Right cardiac atrium (tissue), 5 donors: ENCODE data around the gene TMEM271. TPM values are rescaled to one million over a fixed set of nuclear protein-coding genes. Genes with fewer than 3 reads are reported as not detected.
A peak's percentile ranks its signal among the peaks of the same experiment; 100 is the strongest.

ENCODE experiments used
- ATAC-seq, 2 donors: fragments of 200-7000 bp; cut with Tn5 transposase; one replicate each; pipeline versions ENCODE4 v1.8.0 to v1.9.1; 2020; ENCODE audit warnings: moderate library complexity in 2 of 2, mild to moderate bottlenecking in 1 of 2
- DNase-seq, 3 donors: peaks; one replicate each; pipeline ENCODE4 v3.0.0-alpha.2; 2020
- H3K27ac ChIP-seq: one replicate; pipeline ENCODE4 v1.5.1; 2013; ENCODE audit warnings: mild to moderate bottlenecking, low read length, control low read depth, moderate library complexity
- H3K27me3 ChIP-seq: one replicate; pipeline ENCODE4 v1.6.1; 2013; ENCODE audit not compliant: control insufficient read depth, insufficient read depth
- H3K4me1 ChIP-seq: one replicate; pipeline ENCODE4 v1.6.1; 2013; ENCODE audit warnings: low read length; ENCODE audit not compliant: control insufficient read depth, insufficient read depth
- H3K4me3 ChIP-seq: one replicate; pipeline ENCODE4 v1.5.1; 2013; ENCODE audit warnings: low read length, control low read depth
- H3K9me3 ChIP-seq: one replicate; pipeline ENCODE4 v1.6.1; 2013; ENCODE audit warnings: low read length; ENCODE audit not compliant: control insufficient read depth
- WGBS: extraction: QIAGEN DNeasy Blood & Tissue Kit; methylation state at CpG from one replicate; pipeline ENCODE4 v1.1.7; 2013; 5-methylcytosine and 5-hydroxymethylcytosine counted together
- intact Hi-C, 4 donors: fragments of 100-400 bp; cut with DNase I; formaldehyde crosslinking; loops; one replicate each; pipeline versions ENCODE4 v1.11.0 to v1.14.0; 2022 to 2023
- long read RNA-seq, 4 donors: library from polyadenylated mRNA; unstranded; transcript quantifications; one replicate each; pipeline ENCODE4 v2.0.0, GENCODE V29; 2020 to 2021
- polyA plus RNA-seq: library from polyadenylated mRNA; stranded (reverse); fragments of 200-250 nt; gene quantifications from one replicate; pipeline ENCODE4 v1.2.3, GENCODE V29; 2013
- total RNA-seq, 4 donors: library from RNA; stranded (reverse); fragmentation: NEBNext Ultra II Directional; extraction: Animal tissue kit (Norgen Biotek cat#: 25700); gene quantifications; one replicate each; pipeline ENCODE4 v1.2.1, GENCODE V29; 2021
- donor health status: healthy with polysubstance abuse.
- donor health status: DM: no; HTN: yes; CAD: no.
- donor health status: DM: no; HTN: no; CAD: no.
- donor health status: DM: no; HTN: yes; CAD: no; lungs with severe emphysema.
- donor health status: DM: yes; HTN: yes; CAD: no.

TMEM271 gene, protein sequence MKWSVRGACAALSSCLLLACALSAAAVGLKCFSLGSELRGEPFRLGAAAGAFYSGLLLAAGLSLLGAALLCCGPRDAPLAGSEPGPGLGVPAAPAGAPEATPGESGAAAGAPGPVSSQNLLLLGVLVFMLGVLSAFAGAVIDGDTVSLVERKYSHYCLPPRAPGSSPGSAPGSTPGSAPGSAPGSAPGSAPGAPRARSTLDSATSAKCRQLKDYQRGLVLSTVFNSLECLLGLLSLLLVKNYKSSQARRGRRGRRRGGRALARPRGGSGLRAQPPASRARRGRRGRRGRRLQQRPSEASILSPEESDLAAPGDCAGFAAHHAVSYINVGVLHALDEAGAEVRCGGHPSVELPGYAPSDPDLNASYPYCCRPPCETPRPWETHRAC
- not detected for total RNA-seq
- not detected for polyA plus RNA-seq
- long read RNA-seq, donor 1, result 0 reads
- long read RNA-seq, donor 2, result 0 reads
- long read RNA-seq, donor 3, result 0 reads
- long read RNA-seq, donor 4, result 0 reads

DNA sequence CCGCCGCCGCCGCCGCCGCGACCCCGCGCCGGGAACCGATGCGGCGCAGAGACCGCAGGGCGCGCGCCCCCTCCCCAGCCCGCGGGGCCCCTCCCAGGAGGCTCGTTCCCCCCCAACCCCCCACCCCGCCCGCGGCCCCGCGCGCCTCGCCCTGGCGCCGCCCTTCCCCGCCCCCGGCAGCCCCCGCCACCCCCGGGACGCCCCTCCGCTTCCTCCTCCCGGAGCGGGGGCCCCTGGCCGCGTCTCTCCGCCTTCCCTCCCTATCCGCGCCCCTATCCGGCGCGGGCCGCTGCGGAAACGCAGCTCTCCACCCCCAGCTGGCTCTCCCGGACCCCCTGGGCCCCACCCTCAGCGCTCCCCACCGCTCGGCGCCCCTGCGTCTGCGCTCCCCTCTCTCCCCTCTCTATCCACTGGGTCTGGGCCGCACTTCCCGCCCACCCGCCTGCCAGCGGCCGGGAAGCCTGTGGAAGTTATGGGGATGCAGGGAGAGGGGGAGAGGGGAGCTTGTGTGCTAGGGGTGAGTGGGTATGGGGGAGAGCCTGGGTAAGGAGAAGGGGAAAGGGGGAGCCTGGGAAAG, at the start of gene TMEM271:
Gene TMEM271, minus strand, starts transcription at position 51 of the 577 bp plus-strand sequence. CDS start 233 bp downstream, outside the sequence.
- DNase-seq (no peak), ATAC-seq (no peak)
- H3K4me3 ChIP-seq, result peak within 1 kb of the TSS; percentile 32
- no peaks in the 10 kb centered on the region for H3K9me3 ChIP-seq
- intact Hi-C loops, result no loop called here
- H3K27ac ChIP-seq, result no peak within 1 kb of the TSS
- H3K27me3 ChIP-seq, result no peaks in the 10 kb centered on the region
- WGBS, result under 1% methylated on average over 58 of the region's 60 CpGs
- peaks cover 2% of the 10 kb centered on the region for H3K4me1 ChIP-seq

DNA sequence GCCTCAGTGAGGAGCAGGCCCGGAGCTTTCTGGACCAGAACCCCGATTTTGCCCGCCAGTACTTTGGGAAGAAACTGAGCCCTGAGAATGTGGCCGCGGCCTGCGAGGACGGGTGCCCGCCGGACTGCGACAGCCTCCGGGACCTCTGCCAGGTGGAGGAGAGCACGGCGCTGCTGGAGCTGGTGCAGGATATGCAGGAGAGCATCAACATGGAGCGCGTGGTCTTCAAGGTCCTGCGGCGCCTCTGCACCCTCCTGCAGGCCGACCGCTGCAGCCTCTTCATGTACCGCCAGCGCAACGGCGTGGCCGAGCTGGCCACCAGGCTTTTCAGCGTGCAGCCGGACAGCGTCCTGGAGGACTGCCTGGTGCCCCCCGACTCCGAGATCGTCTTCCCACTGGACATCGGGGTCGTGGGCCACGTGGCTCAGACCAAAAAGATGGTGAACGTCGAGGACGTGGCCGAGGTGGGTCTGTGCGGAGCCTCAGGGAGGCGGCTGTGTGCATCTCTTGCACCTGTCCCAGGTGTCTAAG, 49.6 kb upstream of the TMEM271 start:
- Histone ChIP-seq H3K4me3 (no peak overlapping the region), H3K4me1 (no peaks in the 10 kb centered on the region), H3K27me3 (no peaks in the 10 kb centered on the region), H3K27ac (no peak overlapping the region), H3K9me3 (no peaks in the 10 kb centered on the region)
- DNase-seq, result no peak
- WGBS, result 90% methylated on average over 39 of the region's 39 CpGs
- intact Hi-C loops, result no loop called here
- ATAC-seq, result no peak

GRCh38 chr4:624705-625590, 48.9 kb upstream of the TMEM271 start, which contains the start of gene PDE6B:
TSS of gene PDE6B (plus strand) at chr4:625573. CDS start at chr4:625627, 54 bp downstream.
- Histone ChIP-seq H3K27ac (no peak within 1 kb of the TSS), H3K4me1 (no peaks in the 10 kb centered on the region), H3K27me3 (no peaks in the 10 kb centered on the region), H3K4me3 (no peak within 1 kb of the TSS), H3K9me3 (no peaks in the 10 kb centered on the region)
- no peak for DNase-seq
- intact Hi-C loops, result no loop called here
- no peak for ATAC-seq
- 71% methylated on average over 21 of the region's 21 CpGs for WGBS

- no peak overlapping the region for H3K27ac ChIP-seq
- intact Hi-C loops, result no loop called here
- DNase-seq, result no peak
- no peak for ATAC-seq
- no peaks in the 10 kb centered on the region for H3K9me3 ChIP-seq
- H3K4me3 ChIP-seq, result no peak overlapping the region
- 52% methylated on average over 29 of the region's 29 CpGs for WGBS
- H3K27me3 ChIP-seq, result no peaks in the 10 kb centered on the region
- H3K4me1 ChIP-seq, result no peaks in the 10 kb centered on the region
These were observed 47.9 kb upstream of the TMEM271 start for GRCh38 chr4:623914-624566.

DNA sequence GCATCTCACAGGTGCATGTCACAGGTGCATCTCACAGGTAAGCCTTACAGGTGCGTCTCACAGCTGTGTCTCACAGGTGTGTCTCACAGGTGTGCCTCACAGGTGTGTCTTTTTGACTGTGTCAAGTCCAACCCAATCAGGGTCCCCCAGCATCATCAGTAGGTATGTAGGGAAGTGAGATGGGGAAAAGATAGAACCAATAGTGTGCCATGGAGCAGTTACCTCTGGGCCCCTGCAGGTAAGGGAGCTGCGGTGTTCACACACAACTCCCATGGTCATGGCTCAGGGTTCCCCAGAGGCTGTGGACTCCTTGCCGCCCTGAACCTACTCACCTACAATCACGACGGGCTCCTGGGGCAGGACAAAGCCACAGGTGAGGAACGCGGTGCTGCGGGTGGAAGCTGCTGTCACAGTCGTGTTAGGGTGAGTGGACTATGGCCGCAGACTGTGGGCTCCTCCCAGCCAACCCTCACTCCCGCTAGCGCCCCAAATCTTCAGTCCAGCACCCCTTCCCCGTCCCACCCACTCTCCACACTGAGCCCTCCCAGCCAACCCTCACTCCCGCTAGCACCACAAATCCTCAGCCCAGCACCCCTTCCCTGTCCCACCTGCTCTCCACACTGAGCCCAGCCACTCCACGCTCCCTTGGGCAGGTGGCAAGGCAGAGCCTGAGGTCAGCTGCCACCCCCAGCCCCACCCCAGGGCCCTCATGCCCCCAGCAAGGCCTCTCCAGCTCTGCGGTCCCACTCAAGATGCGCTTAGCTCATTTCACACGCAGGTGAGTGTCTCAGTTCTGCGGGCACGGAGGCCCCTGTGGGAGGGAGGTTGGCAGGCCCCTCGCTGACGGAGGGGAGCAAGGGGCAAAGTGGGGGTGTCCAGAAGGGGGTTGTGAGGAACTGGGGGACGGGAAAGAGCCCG, 47.2 kb upstream of the TMEM271 start:
- Histone ChIP-seq H3K27ac (no peak overlapping the region), H3K27me3 (no peaks in the 10 kb centered on the region), H3K4me1 (no peaks in the 10 kb centered on the region), H3K4me3 (no peak overlapping the region), H3K9me3 (no peaks in the 10 kb centered on the region)
- DNase-seq, result no peak
- 79% methylated on average over 24 of the region's 24 CpGs for WGBS
- no peak for ATAC-seq
- intact Hi-C loops, result no loop called here

- ATAC-seq, result no peak
- no peaks in the 10 kb centered on the region for H3K27me3 ChIP-seq
These were observed 46.2 kb upstream of the TMEM271 start for GRCh38 chr4:622071-622995.

DNA sequence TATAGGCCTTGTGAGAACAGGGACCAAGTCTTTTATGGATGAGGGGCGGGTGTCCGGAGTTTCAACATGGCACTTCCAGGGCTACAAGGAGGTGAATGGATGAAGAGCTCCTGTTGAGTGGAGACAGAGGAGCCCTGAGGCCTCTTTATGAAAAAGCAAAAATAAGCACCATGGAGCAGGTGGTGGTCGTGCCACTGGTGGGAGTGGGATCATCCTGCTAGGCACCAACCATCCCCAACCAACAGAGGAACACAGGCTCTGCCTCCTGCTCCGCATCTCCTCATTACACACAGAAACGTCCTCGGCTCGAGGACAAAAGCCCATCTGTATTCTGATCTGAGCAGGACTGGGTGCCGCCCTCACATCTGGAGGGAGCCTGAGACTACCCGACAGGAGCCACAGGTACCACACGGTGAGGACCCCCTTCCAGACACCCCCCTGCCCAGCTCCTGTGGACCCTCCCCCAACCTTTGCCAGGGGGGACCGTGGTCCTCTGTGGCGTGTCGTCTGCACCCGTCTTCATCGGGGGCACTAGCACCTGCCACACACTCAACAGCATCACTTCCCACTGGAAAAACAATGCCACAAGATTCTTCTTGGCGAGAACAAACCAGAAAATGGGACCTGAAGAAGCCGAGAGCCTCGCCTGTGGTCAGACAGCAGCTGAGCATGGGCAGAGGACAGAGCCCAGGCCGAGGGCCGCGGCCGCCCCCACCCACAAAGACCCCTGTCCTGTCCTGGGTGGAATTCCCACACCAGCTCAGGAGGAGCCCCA, 45.4 kb upstream of the TMEM271 start:
- DNase-seq, result no peak
- no peaks in the 10 kb centered on the region for H3K27me3 ChIP-seq

More at GRCh38 chr4:622071-622995, 46.2 kb upstream of the TMEM271 start:
- intact Hi-C loops, result no loop called here
- Histone ChIP-seq H3K27ac (no peak overlapping the region), H3K4me1 (no peaks in the 10 kb centered on the region), H3K9me3 (no peaks in the 10 kb centered on the region), H3K4me3 (no peak overlapping the region)
- no peak for DNase-seq
- 89% methylated on average over 22 of the region's 22 CpGs for WGBS

GRCh38 chr4:620851-621261, 44.8 kb upstream of the TMEM271 start:
- DNase-seq, result no peak
- Histone ChIP-seq H3K27ac (no peak overlapping the region), H3K4me1 (no peaks in the 10 kb centered on the region), H3K4me3 (no peak overlapping the region), H3K9me3 (no peaks in the 10 kb centered on the region), H3K27me3 (no peaks in the 10 kb centered on the region)
- intact Hi-C loops, result no loop called here
- no peak for ATAC-seq
- WGBS, result 87% methylated on average over 19 of the region's 19 CpGs

More for the DNA sequence above, 45.4 kb upstream of the TMEM271 start:
- Histone ChIP-seq H3K4me3 (no peak overlapping the region), H3K27ac (no peak overlapping the region), H3K4me1 (no peaks in the 10 kb centered on the region), H3K9me3 (no peaks in the 10 kb centered on the region)
- intact Hi-C loops, result no loop called here
- no peak for ATAC-seq
- 83% methylated on average over 22 of the region's 22 CpGs for WGBS
